HEK293 (cell line): ENCODE measurements around the gene POLR1B.

Experiments
- MYNN ChIP-seq: fragments of 450-650 bp; formaldehyde crosslinking; IDR thresholded peaks from 2 replicates; pipeline ENCODE4 v1.5.1; 2016; ENCODE audit warnings: missing biosample characterization, missing genetic modification characterization, borderline replicate concordance
- SP2 ChIP-seq: fragments of 450-650 bp; formaldehyde crosslinking; IDR thresholded peaks from 2 replicates; pipeline ENCODE4 v1.5.1; 2016; ENCODE audit warnings: missing biosample characterization, missing genetic modification characterization
- YY1 ChIP-seq: fragments of 450-650 bp; formaldehyde crosslinking; IDR thresholded peaks from 2 replicates; pipeline ENCODE4 v1.5.1; 2018; ENCODE audit warnings: missing biosample characterization, missing genetic modification characterization
- ZNF114 ChIP-seq: fragments of 450-650 bp; formaldehyde crosslinking; IDR thresholded peaks from 2 replicates; pipeline ENCODE4 v1.5.0; 2017; ENCODE audit warnings: missing biosample characterization, missing genetic modification characterization
- ZNF169 ChIP-seq: fragments of 450-650 bp; formaldehyde crosslinking; IDR thresholded peaks from 2 replicates; pipeline ENCODE4 v1.5.1; 2016; ENCODE audit warnings: missing biosample characterization, missing genetic modification characterization
- ZNF768 ChIP-seq: fragments of 450-650 bp; formaldehyde crosslinking; IDR thresholded peaks from 2 replicates; pipeline ENCODE4 v1.5.1; 2018; ENCODE audit warnings: missing biosample characterization, mild to moderate bottlenecking, missing genetic modification characterization
- ZSCAN18 ChIP-seq: fragments of 450-650 bp; formaldehyde crosslinking; IDR thresholded peaks from 2 replicates; pipeline ENCODE4 v1.5.1; 2016; ENCODE audit warnings: missing biosample characterization, missing genetic modification characterization
- ZSCAN30 ChIP-seq: fragments of 450-650 bp; IDR thresholded peaks from 2 replicates; pipeline ENCODE4 v1.5.1; 2018; ENCODE audit warnings: missing biosample characterization, mild to moderate bottlenecking, missing genetic modification characterization, moderate library complexity

GRCh38 chr2:112540906-112541305, 1.4 kb upstream of the POLR1B start:
- TF ChIP-seq YY1 (tag by site-specific recombination) (no peak), ZNF114 (no peak), SP2 (tag by site-specific recombination) (no peak), ZNF169 (tag by site-specific recombination) (no peak), ZNF768 (tag by site-specific recombination) (no peak), ZSCAN30 (tag by site-specific recombination) (no peak), ZSCAN18 (tag by site-specific recombination) (no peak), MYNN (no peak)
